HepG2 (cell line): ENCODE results near the gene HAGH. TPM values are rescaled to one million over a fixed set of nuclear protein-coding genes. Genes with fewer than 3 reads are reported as not detected.
A peak's percentile ranks its signal among the peaks of the same experiment; 100 is the strongest.

Experiments used
- AHR ChIP-seq: IDR thresholded peaks from 2 replicates; pipeline ENCODE4 v1.6.1; 2018; ENCODE audit warnings: missing genetic modification reagents, missing compliant biosample characterization
- AKAP8 ChIP-seq: sonication (generic); formaldehyde crosslinking; IDR thresholded peaks from 2 replicates; pipeline ENCODE4 v1.5.1; 2020; ENCODE audit warnings: mild to moderate bottlenecking, missing genetic modification reagents
- ARNTL ChIP-seq: sonication (generic); formaldehyde crosslinking; IDR thresholded peaks from 2 replicates; pipeline ENCODE4 v1.4.0; 2020; ENCODE audit warnings: mild to moderate bottlenecking, missing genetic modification reagents
- BORCS8-MEF2B ChIP-seq: sonication (generic); formaldehyde crosslinking; IDR thresholded peaks from 2 replicates; pipeline ENCODE4 v1.8.0; 2022; ENCODE audit warnings: mild to moderate bottlenecking, missing genetic modification reagents
- DRAP1 ChIP-seq: IDR thresholded peaks from 2 replicates; pipeline ENCODE4 v1.6.1; 2016; ENCODE audit warnings: missing genetic modification reagents, missing compliant biosample characterization
- E2F2 ChIP-seq: sonication (generic); formaldehyde crosslinking; IDR thresholded peaks from 2 replicates; pipeline ENCODE4 v1.4.0; 2020; ENCODE audit warnings: missing genetic modification reagents, borderline replicate concordance
- GATAD1 ChIP-seq: IDR thresholded peaks from 2 replicates; pipeline ENCODE4 v1.6.1; 2016; ENCODE audit warnings: missing genetic modification reagents, missing compliant biosample characterization
- IRX3 ChIP-seq: sonication (generic); formaldehyde crosslinking; IDR thresholded peaks from 2 replicates; pipeline ENCODE4 v1.8.1; 2023; ENCODE audit warnings: mild to moderate bottlenecking, low read depth, missing genetic modification reagents, borderline replicate concordance
- MEIS1 ChIP-seq: sonication (generic); formaldehyde crosslinking; IDR thresholded peaks from 2 replicates; pipeline ENCODE4 v1.9.0; 2021; ENCODE audit warnings: mild to moderate bottlenecking, missing genetic modification reagents, moderate library complexity, borderline replicate concordance
- MXI1 ChIP-seq: IDR thresholded peaks from 3 replicates; pipeline ENCODE4 v1.6.1; 2012; ENCODE audit warnings: low read depth, low read length, inconsistent platforms, borderline replicate concordance
- PITX1 ChIP-seq: sonication (generic); formaldehyde crosslinking; IDR thresholded peaks from 2 replicates; pipeline ENCODE4 v1.5.1; 2020; ENCODE audit warnings: mild to moderate bottlenecking, missing genetic modification reagents
- PLSCR1 ChIP-seq: sonication (generic); formaldehyde crosslinking; IDR thresholded peaks from 2 replicates; pipeline ENCODE4 v1.5.0; 2020; ENCODE audit warnings: missing genetic modification reagents, mild to moderate bottlenecking, borderline replicate concordance
- RFX1 ChIP-seq: fragments of 450-650 bp; IDR thresholded peaks from 2 replicates; pipeline ENCODE4 v1.6.1; 2017
- SYNCRIP ChIP-seq: fragments of 200-400 bp; formaldehyde crosslinking; IDR thresholded peaks from 2 replicates; pipeline ENCODE4 v1.6.1; 2018; ENCODE audit warnings: mild to moderate bottlenecking, low read depth, low read length; ENCODE audit not compliant: insufficient read depth
- THRA ChIP-seq: sonication (generic); formaldehyde crosslinking; IDR thresholded peaks from 2 replicates; pipeline ENCODE4 v1.4.0; 2020; ENCODE audit warnings: missing genetic modification reagents, borderline replicate concordance
- ZBTB7B ChIP-seq: sonication (generic); formaldehyde crosslinking; IDR thresholded peaks from 2 replicates; pipeline ENCODE4 v1.4.0; 2020; ENCODE audit warnings: missing genetic modification reagents
- ZNF296 ChIP-seq: sonication (generic); formaldehyde crosslinking; conservative IDR thresholded peaks from 2 replicates; pipeline ENCODE4 v1.5.0; 2020; ENCODE audit warnings: mild to moderate bottlenecking, missing genetic modification reagents
- ZNF556 ChIP-seq: sonication (generic); formaldehyde crosslinking; IDR thresholded peaks from 2 replicates; pipeline ENCODE4 v1.4.0; 2020; ENCODE audit warnings: mild to moderate bottlenecking, missing genetic modification reagents, borderline replicate concordance
- ZNF562 ChIP-seq: sonication (generic); formaldehyde crosslinking; IDR thresholded peaks from 2 replicates; pipeline ENCODE4 v1.8.0; 2022; ENCODE audit warnings: missing genetic modification reagents, borderline replicate concordance
- ZNF598 ChIP-seq: sonication (generic); formaldehyde crosslinking; IDR thresholded peaks from 2 replicates; pipeline ENCODE4 v1.5.1; 2020; ENCODE audit warnings: mild to moderate bottlenecking, missing genetic modification reagents, borderline replicate concordance
- ZNF878 ChIP-seq: sonication (generic); formaldehyde crosslinking; IDR thresholded peaks from 2 replicates; pipeline ENCODE4 v1.8.1; 2023; ENCODE audit warnings: mild to moderate bottlenecking, missing genetic modification reagents, moderate library complexity
- ZSCAN12 ChIP-seq: sonication (generic); formaldehyde crosslinking; IDR thresholded peaks from 2 replicates; pipeline ENCODE4 v1.9.0; 2021; ENCODE audit warnings: mild to moderate bottlenecking, missing genetic modification reagents
- polyA plus RNA-seq, 8 experiments: library from polyadenylated mRNA; depleted of rRNA in 3 of 8; stranded (reverse) in 7 of 8; unstranded in 1 of 8; fragments of >200 nt; fragmentation: Illumina TruSeq in 4 of 8; extraction: Trizol in 4 of 8; gene quantifications; 2 replicates each; pipeline versions ENCODE4 v1.2.1 to v1.2.3, GENCODE V29; 2011 to 2016; ENCODE audit warnings: low read depth in 4 of 8, missing spikeins in 1 of 8, mixed read lengths in 1 of 8; ENCODE audit not compliant: insufficient read depth in 1 of 8
- total RNA-seq, 5 experiments: library from RNA; depleted of rRNA; stranded (reverse); fragments of >200 nt; fragmentation: Illumina TruSeq; extraction: Trizol; gene quantifications; 2 replicates each; pipeline ENCODE4 v1.2.3, GENCODE V29; 2016; ENCODE audit warnings: low read depth in 1 of 5
- TF ChIP-seq, protein P1 (sequence below): IDR thresholded peaks from 2 replicates; pipeline ENCODE4 v1.6.1; 2016
- TF ChIP-seq, protein P2 (sequence below): sonication (generic); formaldehyde crosslinking; IDR thresholded peaks from 2 replicates; pipeline ENCODE4 v1.4.0; 2020; ENCODE audit warnings: mild to moderate bottlenecking, missing genetic modification reagents, borderline replicate concordance

Gene HAGH
- total and polyA plus RNA-seq, 2 of the 13 experiments (the other 11 are each of a cell fraction or from before 2014, with no cell fraction given) = 70.4 to 95.4 TPM

GRCh38 chr16:1825381-1825863 is 1.2 kb downstream of the HAGH start (continued):
- TF ChIP-seq, protein P1, sequence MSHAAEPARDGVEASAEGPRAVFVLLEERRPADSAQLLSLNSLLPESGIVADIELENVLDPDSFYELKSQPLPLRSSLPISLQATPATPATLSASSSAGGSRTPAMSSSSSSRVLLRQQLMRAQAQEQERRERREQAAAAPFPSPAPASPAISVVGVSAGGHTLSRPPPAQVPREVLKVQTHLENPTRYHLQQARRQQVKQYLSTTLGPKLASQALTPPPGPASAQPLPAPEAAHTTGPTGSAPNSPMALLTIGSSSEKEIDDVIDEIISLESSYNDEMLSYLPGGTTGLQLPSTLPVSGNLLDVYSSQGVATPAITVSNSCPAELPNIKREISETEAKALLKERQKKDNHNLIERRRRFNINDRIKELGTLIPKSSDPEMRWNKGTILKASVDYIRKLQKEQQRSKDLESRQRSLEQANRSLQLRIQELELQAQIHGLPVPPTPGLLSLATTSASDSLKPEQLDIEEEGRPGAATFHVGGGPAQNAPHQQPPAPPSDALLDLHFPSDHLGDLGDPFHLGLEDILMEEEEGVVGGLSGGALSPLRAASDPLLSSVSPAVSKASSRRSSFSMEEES (CRISPR knock-in tag) = no peak
- TF ChIP-seq RFX1 (no peak), ZSCAN12 (CRISPR knock-in tag) (no peak), THRA (CRISPR knock-in tag) (no peak; the same call in 1 of the 2 replicates), PLSCR1 (no peak), ZNF296 (CRISPR knock-in tag) (no peak), ZNF878 (CRISPR knock-in tag) (no peak), MXI1 (no peak), GATAD1 (no peak), ZNF562 (CRISPR knock-in tag) (no peak), ZBTB7B (CRISPR knock-in tag) (no peak), AKAP8 (0 out of 2 replicates have a peak, but pooled peaks have one; percentile 43), AHR (CRISPR knock-in tag) (no peak), ZNF598 (CRISPR knock-in tag) (0 out of 2 replicates have a peak, but pooled peaks have one; percentile 66), E2F2 (no peak), DRAP1 (no peak), ZNF556 (CRISPR knock-in tag) (no peak), IRX3 (CRISPR knock-in tag) (no peak; the same call in 1 of the 2 replicates), ARNTL (CRISPR knock-in tag) (0 out of 2 replicates have a peak, but pooled peaks have one; percentile 22), BORCS8-MEF2B (CRISPR knock-in tag) (peak; percentile 45; the same call in 1 of the 2 replicates), PITX1 (CRISPR knock-in tag) (0 out of 2 replicates have a peak, but pooled peaks have one; percentile 52), SYNCRIP (no peak), MEIS1 (CRISPR knock-in tag) (peak; percentile 48; the same call in 1 of the 2 replicates)
- TF ChIP-seq, protein P2, sequence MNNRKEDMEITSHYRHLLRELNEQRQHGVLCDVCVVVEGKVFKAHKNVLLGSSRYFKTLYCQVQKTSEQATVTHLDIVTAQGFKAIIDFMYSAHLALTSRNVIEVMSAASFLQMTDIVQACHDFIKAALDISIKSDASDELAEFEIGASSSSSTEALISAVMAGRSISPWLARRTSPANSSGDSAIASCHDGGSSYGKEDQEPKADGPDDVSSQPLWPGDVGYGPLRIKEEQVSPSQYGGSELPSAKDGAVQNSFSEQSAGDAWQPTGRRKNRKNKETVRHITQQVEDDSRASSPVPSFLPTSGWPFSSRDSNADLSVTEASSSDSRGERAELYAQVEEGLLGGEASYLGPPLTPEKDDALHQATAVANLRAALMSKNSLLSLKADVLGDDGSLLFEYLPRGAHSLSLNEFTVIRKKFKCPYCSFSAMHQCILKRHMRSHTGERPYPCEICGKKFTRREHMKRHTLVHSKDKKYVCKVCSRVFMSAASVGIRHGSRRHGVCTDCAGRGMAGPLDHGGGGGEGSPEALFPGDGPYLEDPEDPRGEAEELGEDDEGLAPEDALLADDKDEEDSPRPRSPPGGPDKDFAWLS = no peak
